Measurements from ENCODE around the gene P2RX6.

Gene P2RX6

DNA sequence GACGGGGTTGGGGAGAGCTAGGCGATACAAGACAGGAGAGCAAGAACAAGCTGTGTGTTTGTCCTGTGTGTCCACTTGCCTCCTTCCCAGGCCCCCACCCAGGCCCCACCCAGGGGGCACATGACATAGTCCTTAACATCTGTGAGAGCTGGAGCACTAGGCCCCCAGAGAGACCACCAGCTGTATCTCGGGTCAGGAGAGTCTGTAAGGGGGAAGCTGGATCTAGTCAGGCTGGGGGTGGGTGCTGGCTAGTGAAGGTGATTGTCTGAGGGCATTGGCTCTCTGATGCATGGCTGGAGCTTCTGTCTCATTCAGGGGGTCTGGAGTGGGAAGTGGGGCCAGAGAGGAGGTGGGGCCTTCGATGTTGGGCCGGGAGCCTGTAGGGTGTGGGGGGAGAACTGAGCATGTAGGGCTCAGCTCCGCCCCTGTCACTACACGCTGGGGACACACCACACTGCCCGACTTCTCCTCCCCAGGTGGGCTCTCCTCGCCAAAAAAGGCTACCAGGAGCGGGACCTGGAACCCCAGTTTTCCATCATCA is 571 bp downstream of the P2RX6 start:
- no peak for FAIRE-seq

DNA sequence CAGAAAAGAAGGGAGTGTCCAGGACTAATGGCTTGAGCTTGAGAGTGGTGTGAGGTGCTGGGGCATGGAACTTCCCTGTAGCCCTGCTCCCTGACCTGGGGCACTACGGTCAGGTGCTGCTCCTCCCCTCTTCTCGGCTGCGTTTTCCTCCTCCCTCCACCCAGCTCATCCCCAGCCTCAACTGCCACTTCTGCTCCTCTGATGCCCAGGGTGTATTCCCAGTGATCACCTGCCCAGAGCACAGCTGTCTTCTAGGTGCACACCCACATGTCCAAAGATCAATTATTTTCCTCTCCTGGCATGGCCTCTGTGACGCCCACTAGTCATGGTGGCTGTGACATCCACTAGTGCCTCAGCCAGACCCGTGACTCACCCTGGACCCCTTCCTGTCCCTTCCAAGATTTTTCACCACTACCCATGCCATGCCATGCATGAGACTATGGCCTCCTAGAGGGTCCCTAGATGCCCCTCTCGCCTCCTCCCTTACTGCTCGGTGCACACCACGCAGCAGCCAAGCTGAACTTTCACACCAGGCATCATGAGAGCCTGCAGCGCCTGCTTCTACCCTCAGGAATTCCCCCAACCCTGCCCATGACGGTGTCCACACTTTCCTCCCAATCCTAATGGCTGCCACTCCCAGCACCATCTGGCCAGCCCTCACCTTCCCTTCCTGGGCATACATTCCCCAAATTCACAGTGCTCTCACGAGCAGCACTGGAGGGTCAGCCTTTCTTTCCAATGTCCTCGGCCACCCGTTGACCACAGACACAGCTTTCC is 1.9 kb downstream of the P2RX6 start:
- FAIRE-seq = no peak

DNA sequence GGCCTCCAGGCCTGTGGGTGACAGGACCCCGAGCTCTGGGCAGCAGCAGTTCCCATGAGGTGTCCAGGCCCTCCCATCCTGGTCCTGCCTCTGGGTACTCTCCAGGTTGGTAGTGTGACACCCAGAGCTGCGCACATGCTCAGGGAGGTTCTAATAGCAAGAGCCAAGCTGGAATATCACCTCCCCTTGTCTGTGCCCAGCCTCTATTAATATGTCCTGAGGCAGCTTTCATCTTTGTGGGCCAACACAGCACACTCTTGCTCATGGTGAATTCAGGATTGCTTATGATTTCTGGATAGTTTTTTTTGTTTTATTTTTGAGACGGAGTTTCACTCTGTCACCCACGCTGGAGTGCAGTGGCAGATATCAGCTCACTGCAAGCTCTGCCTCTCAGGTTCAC is 3.3 kb downstream of the P2RX6 start:
- no peak for FAIRE-seq

DNA sequence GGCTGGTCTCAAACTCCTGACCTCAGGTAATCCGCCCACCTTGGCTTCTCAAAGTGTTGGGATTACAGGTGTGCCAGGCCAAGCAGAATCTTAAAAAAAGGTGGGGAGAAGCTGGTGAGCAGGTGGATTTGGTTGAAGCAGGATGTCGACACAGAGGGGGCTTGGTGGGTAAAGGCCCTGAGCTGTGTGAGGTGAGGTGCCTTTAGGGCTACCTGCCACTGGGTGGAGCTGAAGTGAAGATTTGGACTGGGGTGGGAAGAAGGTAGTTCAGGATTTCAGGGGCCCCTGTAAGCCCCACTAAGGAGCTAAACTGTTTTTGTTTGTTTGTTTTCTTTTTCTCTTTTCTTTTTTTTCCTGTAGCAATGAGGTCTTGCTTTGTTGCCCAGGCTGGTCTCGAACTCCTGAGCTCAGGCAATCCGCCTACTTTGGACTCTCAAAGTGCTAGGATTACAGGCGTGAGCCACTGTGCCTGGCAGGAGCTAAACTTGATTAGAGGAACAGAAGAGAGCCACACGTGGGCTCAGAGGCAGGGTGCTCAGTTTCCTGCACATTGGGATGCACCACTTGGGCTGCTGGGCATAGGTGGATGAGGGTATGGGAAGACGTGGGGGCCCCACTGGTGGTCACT is 6.0 kb downstream of the P2RX6 start:
- FAIRE-seq = no peak

DNA sequence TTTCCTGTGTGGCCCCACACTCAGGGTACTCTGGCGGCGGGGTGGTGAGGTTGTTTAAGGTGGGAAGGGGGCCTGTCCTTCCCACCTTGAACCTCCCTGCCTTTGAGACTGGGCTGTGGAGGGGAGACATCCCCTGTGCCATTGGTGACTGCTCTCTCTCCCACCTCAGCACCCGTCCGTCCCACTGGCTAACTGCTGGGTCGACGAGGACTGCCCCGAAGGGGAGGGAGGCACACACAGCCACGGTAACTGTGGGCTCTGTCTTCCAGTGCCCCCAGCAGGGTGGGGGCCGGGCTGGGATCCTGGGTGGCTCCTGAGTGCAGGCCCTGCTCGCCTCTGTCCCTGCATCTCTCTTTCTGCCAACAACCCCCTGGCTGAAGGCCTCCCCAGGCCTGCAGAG is 7.5 kb downstream of the P2RX6 start:
- no peak for FAIRE-seq

DNA sequence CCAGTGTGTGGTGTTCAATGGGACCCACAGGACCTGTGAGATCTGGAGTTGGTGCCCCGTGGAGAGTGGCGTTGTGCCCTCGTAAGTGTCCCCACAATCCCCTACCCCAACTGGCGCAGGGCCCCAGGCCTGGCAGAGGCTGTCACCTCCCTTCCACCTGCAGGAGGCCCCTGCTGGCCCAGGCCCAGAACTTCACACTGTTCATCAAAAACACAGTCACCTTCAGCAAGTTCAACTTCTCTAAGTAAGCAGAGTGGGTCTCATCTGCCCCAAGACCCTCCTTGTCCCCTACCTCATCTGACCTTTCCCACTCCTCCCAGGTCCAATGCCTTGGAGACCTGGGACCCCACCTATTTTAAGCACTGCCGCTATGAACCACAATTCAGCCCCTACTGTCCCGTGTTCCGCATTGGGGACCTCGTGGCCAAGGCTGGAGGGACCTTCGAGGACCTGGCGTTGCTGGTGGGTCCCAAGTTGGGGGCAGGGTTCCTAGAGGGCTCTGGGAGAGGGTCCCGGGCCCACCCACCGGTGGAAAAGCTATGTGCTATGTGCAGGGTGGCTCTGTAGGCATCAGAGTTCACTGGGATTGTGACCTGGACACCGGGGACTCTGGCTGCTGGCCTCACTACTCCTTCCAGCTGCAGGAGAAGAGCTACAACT is 8.1 kb downstream of the P2RX6 start:
- FAIRE-seq = no peak

DNA sequence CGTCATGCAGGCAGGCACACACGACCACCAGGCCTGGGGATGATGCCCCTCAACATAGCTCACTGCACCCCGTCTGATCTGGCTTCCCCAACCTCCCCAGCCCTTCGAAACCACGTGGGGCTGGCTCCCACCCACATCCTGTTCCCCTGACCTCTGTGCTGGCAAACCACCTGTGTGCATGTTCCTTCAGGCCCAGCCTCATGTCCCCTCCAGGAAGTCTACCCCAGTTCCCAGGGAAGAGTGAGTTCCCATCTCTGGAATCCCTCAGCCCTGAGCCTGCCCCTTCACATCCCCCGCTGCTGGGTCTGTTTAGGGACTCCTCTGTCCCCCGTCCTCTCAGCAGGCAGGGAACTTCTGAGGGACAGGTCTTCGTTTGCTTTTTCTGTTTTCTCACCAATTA is 10.3 kb downstream of the P2RX6 start:
- FAIRE-seq = no peak

DNA sequence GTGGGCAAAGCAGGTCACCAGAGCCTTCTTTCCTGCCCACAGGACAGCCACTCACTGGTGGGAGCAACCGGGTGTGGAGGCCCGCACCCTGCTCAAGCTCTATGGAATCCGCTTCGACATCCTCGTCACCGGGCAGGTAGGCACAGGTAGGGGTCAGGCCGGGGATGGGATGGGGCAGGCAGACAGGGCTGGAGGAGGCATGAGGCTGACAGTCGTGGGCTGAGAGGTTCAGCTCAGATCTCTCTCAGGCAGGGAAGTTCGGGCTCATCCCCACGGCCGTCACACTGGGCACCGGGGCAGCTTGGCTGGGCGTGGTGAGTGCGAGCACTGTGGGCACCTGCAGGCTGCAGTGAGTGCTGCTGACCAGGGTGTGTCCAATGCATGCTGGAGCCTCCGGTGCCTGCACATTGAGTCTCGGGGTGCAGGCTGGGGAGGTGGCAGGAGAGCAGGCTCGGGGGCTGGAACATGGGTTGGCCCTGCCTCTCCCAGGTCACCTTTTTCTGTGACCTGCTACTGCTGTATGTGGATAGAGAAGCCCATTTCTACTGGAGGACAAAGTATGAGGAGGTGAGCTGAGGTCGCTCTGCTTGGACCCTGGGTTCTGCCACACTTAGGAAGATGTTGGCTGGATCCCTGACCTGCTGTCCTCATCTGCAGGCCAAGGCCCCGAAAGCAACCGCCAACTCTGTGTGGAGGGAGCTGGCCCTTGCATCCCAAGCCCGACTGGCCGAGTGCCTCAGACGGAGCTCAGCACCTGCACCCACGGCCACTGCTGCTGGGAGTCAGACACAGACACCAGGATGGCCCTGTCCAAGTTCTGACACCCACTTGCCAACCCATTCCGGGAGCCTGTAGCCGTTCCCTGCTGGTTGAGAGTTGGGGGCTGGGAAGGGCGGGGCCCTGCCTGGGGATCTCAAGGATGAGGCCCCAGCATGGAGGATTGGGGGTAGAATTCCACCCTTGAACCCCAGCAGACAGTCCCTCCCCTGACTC is 11.1 kb downstream of the P2RX6 start:
- no peak for FAIRE-seq

DNA sequence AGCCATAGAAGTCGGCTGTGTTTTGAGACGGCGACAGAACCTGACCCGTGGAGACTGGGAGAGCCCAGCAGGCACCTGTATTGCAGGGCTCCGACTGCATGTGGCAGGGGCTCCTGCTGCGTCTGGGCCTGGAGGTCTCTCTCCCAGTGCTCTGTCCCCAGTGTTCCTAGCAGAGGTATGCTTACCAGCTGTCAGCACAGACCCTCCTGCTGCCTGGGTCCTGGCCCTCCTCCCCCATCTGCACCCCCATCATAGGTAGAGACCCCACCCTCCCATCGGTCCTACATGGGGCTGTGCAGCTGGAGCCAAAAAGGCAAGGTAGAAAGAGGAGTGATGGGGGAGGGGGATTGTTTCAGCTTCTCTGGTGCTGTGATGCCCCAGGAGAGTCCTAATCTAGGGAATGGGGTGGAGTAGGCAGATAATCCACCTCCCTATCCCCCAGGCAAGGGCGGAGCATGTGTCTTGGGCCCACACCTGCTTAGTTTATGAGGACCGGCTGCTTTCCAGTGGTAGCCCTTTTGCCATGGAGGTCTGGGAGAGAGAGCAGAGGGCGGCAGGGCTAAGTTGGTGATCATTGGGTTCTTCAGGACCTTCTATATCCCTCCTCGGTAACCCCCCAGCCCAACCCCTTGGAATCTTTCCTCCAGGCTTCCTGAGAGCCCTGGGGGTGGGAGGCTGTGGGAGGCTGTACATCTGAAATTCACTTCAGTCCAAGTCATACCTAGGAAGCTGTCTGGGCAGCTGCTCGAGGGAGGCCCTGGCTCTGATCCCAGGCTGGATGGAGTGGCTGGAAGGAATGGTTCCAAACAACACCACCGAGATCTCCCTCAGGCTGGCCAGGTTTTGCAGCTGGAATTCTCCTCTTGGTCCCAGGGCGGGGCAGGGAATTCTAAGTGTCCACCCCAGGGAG is 12.1 kb downstream of the P2RX6 start:
- FAIRE-seq = no peak

DNA sequence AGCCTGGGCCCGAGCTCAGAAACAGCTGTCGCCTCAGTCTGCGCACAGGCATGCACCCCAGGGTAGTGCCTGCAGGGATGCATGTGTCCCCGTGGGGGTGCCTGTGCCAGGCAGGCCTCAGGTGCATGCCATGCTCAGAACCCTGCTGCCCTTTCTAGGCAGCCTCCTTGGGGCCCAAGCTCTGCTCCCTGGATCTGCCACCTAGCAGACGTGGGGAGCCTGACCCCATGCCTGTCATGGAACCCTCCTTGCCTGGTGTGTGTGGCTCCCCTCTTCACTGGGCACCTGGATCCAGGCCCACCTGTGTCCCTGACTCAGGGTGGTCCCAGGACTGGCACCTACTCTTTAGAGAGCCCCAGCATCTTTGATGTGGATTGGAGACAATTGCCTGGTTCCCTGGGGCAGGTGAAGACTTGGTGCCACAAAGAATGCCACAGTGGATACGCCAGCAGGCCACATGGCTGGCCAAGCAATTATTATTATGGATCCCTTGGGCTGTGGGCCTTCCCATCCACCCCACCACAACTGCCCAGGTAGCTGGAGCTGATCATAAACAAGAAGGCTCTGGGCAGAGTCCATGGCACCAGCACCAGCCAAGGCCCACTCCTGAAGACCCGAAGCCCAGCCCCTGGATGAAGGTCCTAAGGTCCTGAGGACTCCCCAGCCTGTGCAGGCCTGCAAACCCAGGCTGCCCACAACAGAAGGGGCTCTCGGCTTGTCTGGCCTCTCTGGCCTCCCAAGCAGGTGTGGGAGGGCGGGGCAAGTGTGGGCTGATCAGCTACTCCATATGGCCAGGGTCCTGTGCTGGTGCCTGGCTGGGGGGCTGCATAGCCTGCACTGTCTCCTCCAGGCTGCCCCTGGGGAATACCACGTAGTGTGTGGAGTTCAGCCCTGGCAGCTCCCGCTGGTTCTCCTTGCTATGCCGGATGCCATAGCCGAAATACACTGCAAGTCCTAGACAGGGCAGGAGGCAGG is 13.6 kb downstream of the P2RX6 start:
- FAIRE-seq = no peak

DNA sequence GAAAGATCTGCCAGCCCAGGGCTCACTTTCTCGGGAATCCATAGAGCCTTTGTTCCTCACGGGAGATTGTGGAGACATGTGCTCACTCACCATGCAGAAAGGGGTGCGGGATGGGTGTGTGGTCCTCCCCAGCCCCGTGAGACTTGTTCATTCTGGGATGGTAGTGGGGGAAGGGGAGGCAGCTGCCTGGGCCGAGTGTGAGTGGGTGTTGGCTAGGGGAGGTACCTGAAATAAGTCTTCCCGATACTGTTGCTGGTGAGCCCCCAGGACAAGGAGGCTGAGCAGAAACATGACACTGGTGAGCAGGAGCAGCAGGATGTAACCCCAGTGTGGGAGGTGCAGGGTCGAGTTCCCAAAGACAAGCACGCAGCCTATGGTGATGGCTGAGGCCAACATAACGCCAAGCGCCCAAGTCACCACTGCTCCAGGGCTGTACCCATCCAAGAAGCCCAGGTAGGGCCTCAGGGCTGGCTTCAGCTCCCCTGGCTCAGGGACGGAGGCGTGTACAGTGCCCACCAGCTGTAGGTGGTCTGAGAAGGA is 14.6 kb downstream of the P2RX6 start:
- FAIRE-seq = no peak

DNA sequence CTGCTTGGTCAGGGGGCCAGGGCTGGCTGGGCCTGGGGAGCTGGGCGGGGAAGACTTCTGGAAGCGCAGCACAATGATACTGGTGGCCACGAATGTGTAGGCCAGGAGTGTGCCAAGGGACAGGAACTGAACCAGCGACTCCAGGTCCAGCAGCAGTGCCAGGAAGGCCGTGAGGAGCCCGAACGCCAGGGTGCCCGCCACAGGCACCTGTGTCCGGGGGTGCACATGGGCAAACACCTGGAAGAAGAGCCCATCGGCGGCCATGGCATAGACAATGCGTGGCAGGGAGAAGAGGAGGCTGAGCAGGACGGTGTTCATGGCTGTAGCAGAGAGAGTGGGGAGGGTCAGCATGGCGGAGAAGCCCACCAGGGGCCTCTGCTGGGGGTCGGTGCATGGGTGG is 15.1 kb downstream of the P2RX6 start:
- no peak for FAIRE-seq

DNA sequence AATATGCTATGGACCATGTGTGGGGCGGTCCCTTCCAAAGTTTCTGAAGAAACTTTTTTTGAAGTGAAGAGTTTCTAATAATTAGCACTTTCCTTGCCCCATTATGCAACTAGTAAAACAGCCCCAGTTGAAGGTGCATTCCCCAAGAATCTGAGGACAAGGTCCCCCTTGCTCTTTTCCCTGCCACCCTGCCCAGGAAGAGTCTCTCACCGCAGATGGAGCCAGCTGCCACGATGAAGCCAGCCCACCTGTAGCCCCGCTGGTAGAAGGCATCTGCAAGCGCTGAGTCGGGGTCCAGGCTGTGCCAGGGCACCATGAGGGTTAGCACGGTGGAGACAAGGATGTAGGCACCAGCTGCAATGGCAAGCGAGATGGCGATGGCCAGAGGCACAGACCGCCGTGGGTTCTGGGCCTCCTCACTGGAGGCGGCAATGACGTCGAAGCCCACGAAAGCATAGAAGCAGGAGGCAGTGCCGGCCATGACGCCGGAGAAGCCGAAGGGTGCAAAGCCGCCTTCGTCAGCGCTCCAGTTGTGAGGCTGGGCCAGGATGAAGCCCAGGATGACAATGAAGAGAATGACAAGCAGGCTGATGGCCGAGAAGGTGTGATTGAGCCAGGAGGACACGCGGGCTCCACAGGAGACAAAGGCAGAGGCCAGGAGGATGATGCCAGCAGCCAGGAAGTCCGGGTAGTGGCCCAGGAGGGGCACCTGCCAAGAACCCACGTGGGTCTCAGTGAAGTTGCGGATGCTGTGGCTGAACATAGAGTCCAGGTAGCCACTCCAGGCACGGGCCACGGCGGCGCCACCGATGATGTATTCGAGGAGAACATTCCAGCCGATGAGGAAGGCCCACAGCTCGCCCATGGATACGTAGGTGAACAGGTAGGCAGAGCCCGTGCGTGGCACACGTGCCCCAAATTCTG is 15.9 kb downstream of the P2RX6 start:
- no peak for FAIRE-seq

DNA sequence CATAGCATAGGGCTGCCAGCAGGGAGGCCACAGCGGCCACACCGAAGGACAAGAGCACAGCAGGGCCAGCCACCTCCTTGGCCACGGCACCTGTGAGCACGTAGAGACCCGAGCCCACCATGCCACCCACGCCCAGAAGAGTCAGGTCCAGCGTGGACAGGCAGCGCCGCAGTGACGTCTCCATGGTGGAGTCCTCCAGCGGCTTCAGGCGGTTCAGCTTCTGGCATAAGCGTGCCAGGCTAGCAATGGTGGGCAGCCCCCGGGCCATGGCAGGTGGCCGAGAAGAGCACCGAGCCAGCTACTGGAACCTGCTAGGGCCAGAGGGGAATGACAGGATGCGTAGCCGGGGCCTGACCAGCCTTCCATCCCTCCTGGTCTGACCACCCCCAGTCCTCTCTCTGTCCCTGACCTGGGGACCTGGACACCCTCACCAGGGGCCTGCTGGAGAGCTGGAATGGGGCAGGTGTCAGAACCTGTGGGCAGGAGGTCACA is 16.6 kb downstream of the P2RX6 start:
- no peak for FAIRE-seq

DNA sequence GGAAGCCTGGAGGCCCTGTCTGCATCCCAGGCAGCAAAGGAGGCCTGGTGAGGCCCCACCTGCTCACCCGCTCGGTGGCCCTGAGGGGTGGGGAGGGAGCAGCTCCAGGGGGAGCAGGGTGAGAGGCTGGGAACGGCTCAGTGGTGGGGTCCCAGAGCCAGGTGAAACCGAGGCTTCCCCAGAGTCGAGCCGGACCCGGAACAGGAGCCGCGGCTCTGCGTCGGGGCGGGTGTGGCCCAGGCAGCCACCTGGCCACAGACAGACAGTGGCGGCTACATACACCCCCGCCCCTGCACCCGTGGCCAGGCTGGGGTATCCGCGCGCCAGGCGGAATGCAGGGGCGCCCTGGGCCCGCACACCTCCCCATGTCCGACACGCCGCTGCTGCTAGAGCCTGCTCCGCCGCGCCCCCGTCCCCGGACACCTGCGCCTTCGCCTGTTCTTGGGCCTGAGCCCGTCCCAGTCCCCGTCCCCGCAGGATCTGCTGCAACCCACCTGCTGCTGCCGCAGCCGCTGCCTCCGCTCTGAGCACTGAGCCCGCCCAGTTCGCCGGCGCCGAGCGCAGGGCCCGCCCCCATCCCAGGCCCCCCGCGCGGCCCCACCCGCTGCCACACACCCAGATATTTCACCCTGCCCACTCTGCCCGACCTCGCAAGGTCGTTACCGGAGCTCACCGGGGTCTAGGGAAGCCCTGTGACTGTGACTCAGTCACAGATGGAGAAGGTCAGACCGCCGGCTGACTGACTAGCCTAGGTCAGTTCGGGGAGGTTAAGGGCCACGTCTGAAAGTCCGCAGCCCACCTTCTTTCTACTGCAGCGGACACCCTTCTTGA is 17.3 kb downstream of the P2RX6 start, which contains the start of gene SLC7A4:
SLC7A4 (minus strand) TSS at position 525 of the 831 bp plus-strand sequence. CDS start 749 bp downstream, outside the sequence.
- FAIRE-seq = no peak

DNA sequence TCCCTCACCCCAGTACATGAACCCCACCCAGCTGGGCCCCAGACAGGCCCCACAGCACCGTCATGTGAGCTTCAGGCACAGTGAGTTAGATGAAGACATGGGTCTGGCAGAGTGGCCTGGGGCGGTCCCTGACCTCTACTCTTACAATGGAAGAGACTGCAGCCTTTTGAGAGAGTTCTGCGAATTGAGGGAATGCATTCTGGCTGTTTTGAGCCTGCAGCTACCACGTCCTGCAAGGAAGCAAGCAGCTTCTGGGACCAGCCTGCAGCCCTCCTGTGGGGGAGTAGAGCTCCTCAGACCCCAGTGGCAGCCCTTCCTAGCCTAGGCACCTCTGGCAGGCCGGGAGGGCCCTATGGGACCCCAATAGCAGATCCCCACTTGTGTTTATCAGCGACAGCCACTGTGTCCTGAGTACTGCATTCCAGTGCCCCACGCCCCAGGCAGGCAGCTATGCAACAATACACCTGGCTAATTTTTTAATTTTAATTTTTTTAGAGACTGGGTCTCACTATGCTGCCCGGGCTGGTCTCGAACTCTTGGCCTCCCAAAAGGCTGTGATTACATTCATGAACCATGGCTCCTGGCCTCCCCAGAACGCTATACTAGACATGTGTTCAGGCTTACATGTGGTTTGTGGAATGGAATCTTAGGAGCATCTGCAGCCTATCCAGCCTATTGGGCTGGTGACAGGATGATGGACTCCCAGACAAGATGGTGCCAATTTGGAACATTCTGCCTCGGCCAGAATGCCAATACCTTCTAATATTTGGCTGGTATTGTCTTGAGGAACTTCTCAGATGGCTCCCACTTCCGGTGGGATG is 18.1 kb downstream of the P2RX6 start:
- FAIRE-seq = no peak

DNA sequence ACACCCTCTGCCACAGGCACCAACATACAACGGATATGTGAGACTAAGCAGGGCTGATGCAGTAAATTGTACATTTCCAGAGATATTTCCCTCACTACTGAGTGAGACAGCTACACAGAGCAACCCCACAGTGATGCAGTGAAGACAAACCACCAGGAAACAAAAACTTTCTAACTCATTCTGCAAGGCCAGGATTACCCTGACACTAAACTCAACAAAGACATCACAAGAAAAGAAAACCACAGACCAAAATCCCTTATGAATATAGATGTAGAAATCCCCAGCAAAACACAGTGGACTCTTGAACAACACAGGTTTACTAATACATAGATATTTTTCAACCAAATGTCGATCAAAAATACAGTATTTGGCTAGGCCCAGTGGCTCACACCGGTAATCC is 18.9 kb downstream of the P2RX6 start:
- no peak for FAIRE-seq

Measured in endometrium (tissue), 2 donors.